K562 (cell line): ENCODE measurements around the gene CLCN5.

Experiments
- GTF2E2 ChIP-seq: fragments of 200-800 bp; sonication (Bioruptor generic); IDR thresholded peaks from 2 replicates; pipeline ENCODE4 v1.6.1; 2016; ENCODE audit warnings: missing genetic modification characterization, missing compliant biosample characterization
- HEY1 ChIP-seq: fragments of 250-450 bp; sonication (Bioruptor Pico); IDR thresholded peaks from 2 replicates; pipeline ENCODE4 v1.5.0; 2020; ENCODE audit warnings: mild to moderate bottlenecking, moderate library complexity, borderline replicate concordance
- NCOA2 ChIP-seq, 2 experiments: fragments of 450-650 bp; IDR thresholded peaks; 2 replicates each; pipeline ENCODE4 v1.6.1; 2018; ENCODE audit warnings: mild to moderate bottlenecking in 2 of 2, moderate library complexity in 1 of 2; ENCODE audit not compliant: partially characterized antibody in 2 of 2
- NFRKB ChIP-seq: fragments of 450-650 bp; IDR thresholded peaks from 2 replicates; pipeline ENCODE4 v1.6.1; 2016; ENCODE audit warnings: low read depth
- SP2 ChIP-seq: IDR thresholded peaks from 2 replicates; pipeline ENCODE4 v1.6.1; 2011; ENCODE audit warnings: mild to moderate bottlenecking, low read depth, low read length, moderate library complexity; ENCODE audit not compliant: poor library complexity, severe bottlenecking; ENCODE audit errors: extremely low read depth
- TF ChIP-seq, protein P1 (sequence below), 3 experiments: IDR thresholded peaks in 2 of 3; conservative IDR thresholded peaks in 1 of 3; 2 replicates each; pipeline ENCODE4 v1.5.1; 2011 to 2012; ENCODE audit warnings: low read length in 3 of 3, mild to moderate bottlenecking in 3 of 3, control low read depth in 2 of 3, improper control_type of control experiment in 1 of 3, inconsistent platforms in 1 of 3, low read depth in 1 of 3, mixed read lengths in 1 of 3, moderate library complexity in 1 of 3; ENCODE audit not compliant: insufficient read depth in 2 of 3
- TF ChIP-seq, protein P2 (sequence below): fragments of 450-650 bp; formaldehyde crosslinking; IDR thresholded peaks from 2 replicates; pipeline ENCODE4 v1.4.0; 2020; ENCODE audit warnings: mild to moderate bottlenecking, mixed read lengths
- TF ChIP-seq, protein P3 (sequence below): fragments of 250-450 bp; sonication (Bioruptor Pico); IDR thresholded peaks from 2 replicates; pipeline ENCODE4 v1.8.0; 2021; ENCODE audit warnings: mild to moderate bottlenecking, moderate library complexity
- TF ChIP-seq, protein P4 (sequence below): sonication (generic); formaldehyde crosslinking; IDR thresholded peaks from 2 replicates; pipeline ENCODE4 v1.8.1; 2023; ENCODE audit warnings: mild to moderate bottlenecking, missing genetic modification reagents
- TF ChIP-seq, protein P5 (sequence below): sonication (generic); formaldehyde crosslinking; IDR thresholded peaks from 2 replicates; pipeline ENCODE4 v1.8.0; 2022; ENCODE audit warnings: missing genetic modification reagents, mild to moderate bottlenecking, borderline replicate concordance

DNA sequence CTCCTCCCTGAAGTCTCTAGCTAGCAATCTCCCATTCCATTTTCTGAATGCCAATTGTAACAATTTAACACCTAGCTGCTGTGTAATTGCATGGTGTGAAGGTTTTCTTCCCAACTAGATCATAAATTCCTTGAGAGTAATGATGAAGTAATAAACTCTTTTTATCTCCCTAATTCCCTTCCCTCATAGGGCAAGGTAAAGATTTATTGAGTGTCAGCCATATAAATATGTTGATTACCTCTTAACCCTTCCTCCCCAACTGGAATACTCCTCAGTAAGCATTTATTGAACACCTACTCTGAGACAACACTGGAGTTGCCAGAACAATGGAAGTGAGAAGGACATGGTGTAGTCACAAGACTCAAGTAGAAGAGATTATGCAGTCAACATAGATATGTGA lies 112.7 kb downstream of the CLCN5 start:
- TF ChIP-seq, protein P1, sequence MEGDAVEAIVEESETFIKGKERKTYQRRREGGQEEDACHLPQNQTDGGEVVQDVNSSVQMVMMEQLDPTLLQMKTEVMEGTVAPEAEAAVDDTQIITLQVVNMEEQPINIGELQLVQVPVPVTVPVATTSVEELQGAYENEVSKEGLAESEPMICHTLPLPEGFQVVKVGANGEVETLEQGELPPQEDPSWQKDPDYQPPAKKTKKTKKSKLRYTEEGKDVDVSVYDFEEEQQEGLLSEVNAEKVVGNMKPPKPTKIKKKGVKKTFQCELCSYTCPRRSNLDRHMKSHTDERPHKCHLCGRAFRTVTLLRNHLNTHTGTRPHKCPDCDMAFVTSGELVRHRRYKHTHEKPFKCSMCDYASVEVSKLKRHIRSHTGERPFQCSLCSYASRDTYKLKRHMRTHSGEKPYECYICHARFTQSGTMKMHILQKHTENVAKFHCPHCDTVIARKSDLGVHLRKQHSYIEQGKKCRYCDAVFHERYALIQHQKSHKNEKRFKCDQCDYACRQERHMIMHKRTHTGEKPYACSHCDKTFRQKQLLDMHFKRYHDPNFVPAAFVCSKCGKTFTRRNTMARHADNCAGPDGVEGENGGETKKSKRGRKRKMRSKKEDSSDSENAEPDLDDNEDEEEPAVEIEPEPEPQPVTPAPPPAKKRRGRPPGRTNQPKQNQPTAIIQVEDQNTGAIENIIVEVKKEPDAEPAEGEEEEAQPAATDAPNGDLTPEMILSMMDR (IDR thresholded peaks at IDR 0.05 in 2 of 3, conservative IDR thresholded peaks at IDR 0.05 in 1 of 3; ENCODE audit: insufficient read depth in 2 of 3, low read depth in 1 of 3, low read length in 3 of 3): no peak
- TF ChIP-seq SP2 (no peak), GTF2E2 (tag) (no peak), NFRKB (no peak), NCOA2 (IDR thresholded peaks at IDR 0.05; ENCODE audit: partially characterized antibody in 2 of 2) (no peak), HEY1 (no peak)
- TF ChIP-seq, protein P2, sequence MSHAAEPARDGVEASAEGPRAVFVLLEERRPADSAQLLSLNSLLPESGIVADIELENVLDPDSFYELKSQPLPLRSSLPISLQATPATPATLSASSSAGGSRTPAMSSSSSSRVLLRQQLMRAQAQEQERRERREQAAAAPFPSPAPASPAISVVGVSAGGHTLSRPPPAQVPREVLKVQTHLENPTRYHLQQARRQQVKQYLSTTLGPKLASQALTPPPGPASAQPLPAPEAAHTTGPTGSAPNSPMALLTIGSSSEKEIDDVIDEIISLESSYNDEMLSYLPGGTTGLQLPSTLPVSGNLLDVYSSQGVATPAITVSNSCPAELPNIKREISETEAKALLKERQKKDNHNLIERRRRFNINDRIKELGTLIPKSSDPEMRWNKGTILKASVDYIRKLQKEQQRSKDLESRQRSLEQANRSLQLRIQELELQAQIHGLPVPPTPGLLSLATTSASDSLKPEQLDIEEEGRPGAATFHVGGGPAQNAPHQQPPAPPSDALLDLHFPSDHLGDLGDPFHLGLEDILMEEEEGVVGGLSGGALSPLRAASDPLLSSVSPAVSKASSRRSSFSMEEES (CRISPR knock-in tag): no peak
- TF ChIP-seq, protein P3, sequence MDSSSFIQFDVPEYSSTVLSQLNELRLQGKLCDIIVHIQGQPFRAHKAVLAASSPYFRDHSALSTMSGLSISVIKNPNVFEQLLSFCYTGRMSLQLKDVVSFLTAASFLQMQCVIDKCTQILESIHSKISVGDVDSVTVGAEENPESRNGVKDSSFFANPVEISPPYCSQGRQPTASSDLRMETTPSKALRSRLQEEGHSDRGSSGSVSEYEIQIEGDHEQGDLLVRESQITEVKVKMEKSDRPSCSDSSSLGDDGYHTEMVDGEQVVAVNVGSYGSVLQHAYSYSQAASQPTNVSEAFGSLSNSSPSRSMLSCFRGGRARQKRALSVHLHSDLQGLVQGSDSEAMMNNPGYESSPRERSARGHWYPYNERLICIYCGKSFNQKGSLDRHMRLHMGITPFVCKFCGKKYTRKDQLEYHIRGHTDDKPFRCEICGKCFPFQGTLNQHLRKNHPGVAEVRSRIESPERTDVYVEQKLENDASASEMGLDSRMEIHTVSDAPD: no peak
- TF ChIP-seq, protein P4, sequence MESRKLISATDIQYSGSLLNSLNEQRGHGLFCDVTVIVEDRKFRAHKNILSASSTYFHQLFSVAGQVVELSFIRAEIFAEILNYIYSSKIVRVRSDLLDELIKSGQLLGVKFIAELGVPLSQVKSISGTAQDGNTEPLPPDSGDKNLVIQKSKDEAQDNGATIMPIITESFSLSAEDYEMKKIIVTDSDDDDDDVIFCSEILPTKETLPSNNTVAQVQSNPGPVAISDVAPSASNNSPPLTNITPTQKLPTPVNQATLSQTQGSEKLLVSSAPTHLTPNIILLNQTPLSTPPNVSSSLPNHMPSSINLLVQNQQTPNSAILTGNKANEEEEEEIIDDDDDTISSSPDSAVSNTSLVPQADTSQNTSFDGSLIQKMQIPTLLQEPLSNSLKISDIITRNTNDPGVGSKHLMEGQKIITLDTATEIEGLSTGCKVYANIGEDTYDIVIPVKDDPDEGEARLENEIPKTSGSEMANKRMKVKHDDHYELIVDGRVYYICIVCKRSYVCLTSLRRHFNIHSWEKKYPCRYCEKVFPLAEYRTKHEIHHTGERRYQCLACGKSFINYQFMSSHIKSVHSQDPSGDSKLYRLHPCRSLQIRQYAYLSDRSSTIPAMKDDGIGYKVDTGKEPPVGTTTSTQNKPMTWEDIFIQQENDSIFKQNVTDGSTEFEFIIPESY (CRISPR knock-in tag): no peak
- TF ChIP-seq, protein P5, sequence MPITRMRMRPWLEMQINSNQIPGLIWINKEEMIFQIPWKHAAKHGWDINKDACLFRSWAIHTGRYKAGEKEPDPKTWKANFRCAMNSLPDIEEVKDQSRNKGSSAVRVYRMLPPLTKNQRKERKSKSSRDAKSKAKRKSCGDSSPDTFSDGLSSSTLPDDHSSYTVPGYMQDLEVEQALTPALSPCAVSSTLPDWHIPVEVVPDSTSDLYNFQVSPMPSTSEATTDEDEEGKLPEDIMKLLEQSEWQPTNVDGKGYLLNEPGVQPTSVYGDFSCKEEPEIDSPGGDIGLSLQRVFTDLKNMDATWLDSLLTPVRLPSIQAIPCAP (CRISPR knock-in tag): no peak
